A673 (cell line): Measurements from ENCODE around the gene SPON2. TPM values are rescaled to one million over a fixed set of nuclear protein-coding genes. Genes with fewer than 3 reads are reported as not detected.

Experiments
- BruUV-seq: library from RNA; stranded (reverse); fragments of 400-500 nt; replicated peaks from 2 replicates; lab custom pipeline; 2021; lab: Mats Ljungman, UMichigan
- CTCF ChIA-PET: fragments of 300-600 bp; sonication (Branson Sonifier 250); formaldehyde crosslinking; loops from one replicate; lab custom pipeline; 2022; ENCODE audit warnings: antibody characterized with exemption; lab: Charles Lee
- POLR2A ChIA-PET: fragments of 300-600 bp; sonication (Branson Sonifier 250); formaldehyde crosslinking; loops from one replicate; lab custom pipeline; 2022; ENCODE audit warnings: antibody characterized with exemption; ENCODE audit not compliant: low non-redundant PET; lab: Charles Lee
- DNase-seq: peaks from one replicate; pipeline ENCODE4 v3.0.0-alpha.2; 2015; ENCODE audit warnings: low spot score
- H3K27ac ChIP-seq: fragments of 200-600 bp; sonication (generic); 2 replicates; pipeline ENCODE4 v1.5.1; 2016; ENCODE audit warnings: mixed run types, low read depth, mild to moderate bottlenecking, mixed read lengths, antibody characterized with exemption, low read length; ENCODE audit not compliant: poor library complexity, severe bottlenecking
- H3K27me3 ChIP-seq: fragments of 200-600 bp; sonication (generic); replicated peaks from 2 replicates; pipeline ENCODE4 v1.6.1; 2017; ENCODE audit warnings: mixed run types, low read depth, mild to moderate bottlenecking, mixed read lengths, antibody characterized with exemption, low read length; ENCODE audit not compliant: insufficient read depth, poor library complexity
- H3K36me3 ChIP-seq: fragments of 200-600 bp; sonication (generic); 2 replicates; pipeline ENCODE4 v1.6.1; 2016; ENCODE audit warnings: mixed run types, mild to moderate bottlenecking, mixed read lengths, antibody characterized with exemption, low read length; ENCODE audit not compliant: insufficient read depth, poor library complexity, severe bottlenecking
- H3K4me1 ChIP-seq: fragments of 200-600 bp; sonication (generic); 2 replicates; pipeline ENCODE4 v1.6.1; 2017; ENCODE audit warnings: mixed run types, mild to moderate bottlenecking, mixed read lengths, antibody characterized with exemption, low read length; ENCODE audit not compliant: insufficient read depth, poor library complexity, severe bottlenecking
- H3K4me3 ChIP-seq: fragments of 200-600 bp; sonication (generic); 2 replicates; pipeline ENCODE4 v1.5.1; 2016; ENCODE audit warnings: low read depth, mixed run types, mild to moderate bottlenecking, mixed read lengths, low read length; ENCODE audit not compliant: poor library complexity, severe bottlenecking
- H3K9me3 ChIP-seq: fragments of 200-600 bp; sonication (generic); 2 replicates; pipeline ENCODE4 v1.6.1; 2016; ENCODE audit warnings: mixed run types, low read depth, mild to moderate bottlenecking, mixed read lengths, antibody characterized with exemption, low read length; ENCODE audit not compliant: poor library complexity, severe bottlenecking
- EZH2 ChIP-seq: fragments of 200-600 bp; sonication (generic); IDR thresholded peaks from 2 replicates; pipeline ENCODE4 v1.6.1; 2017; ENCODE audit warnings: borderline replicate concordance, low read depth, mild to moderate bottlenecking, mixed read lengths, antibody characterized with exemption, low read length; ENCODE audit not compliant: poor library complexity, severe bottlenecking
- intact Hi-C: fragments of 100-400 bp; cut with micrococcal nuclease; formaldehyde crosslinking; loops from one replicate; pipeline ENCODE4 v1.10.0; 2022; ENCODE audit not compliant: unreplicated experiment
- total RNA-seq: library from RNA; stranded (reverse); gene quantifications from 2 replicates; pipeline ENCODE4 v1.2.3, GENCODE V29; 2021
- TF ChIP-seq, protein P1 (sequence below): fragments of 300-800, 200-600 bp; sonication (generic); conservative IDR thresholded peaks from 2 replicates; pipeline ENCODE4 v1.5.1; 2017; ENCODE audit warnings: low read depth, mild to moderate bottlenecking, antibody characterized with exemption, low read length, moderate library complexity, mixed read lengths

Gene SPON2
- total RNA-seq, 1 experiment from 2014 or later: 2.3 TPM

DNA sequence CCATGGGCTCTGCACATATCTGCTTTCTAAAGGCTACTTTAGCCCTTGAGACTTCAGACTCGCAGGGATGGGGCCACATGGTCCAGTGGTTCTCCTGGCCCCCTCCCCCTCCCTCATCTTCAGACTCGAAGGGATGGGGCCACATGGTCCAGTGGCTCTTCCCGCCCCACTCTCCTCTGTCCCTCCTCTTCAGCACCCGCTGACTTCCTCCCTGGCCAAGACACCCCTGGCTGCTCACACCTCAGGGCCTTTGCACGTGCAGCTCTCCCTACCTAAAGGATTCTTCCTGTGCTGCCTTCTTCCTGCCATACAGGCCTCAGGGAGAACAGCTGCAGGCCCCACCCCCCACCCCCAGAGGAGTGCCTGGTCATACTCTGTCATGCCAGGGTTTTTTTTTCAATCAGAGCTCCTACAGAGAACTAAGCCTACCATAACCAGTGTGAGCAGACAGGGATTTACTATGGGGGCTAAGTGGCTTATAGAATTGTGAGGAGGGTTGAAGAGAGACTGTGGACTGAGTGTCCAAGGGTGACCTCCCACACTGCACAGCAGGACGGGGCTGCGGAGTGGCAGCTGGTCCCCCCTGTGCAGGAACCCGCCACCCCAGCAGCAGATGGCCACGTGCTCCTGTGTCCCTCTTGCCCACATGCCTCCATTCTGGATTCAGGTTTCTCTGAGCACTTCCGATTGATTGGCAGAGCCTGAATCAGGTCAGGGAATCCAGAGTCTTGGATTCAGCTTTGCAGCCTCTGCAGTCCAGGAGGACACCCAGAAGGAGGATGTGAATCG lies 6.1 kb upstream of the SPON2 start:
- no peak overlapping the region for H3K27ac ChIP-seq
- DNase-seq: no peak
- intact Hi-C loops: no loop called here
- no TSS peak for BruUV-seq
- no peaks in the 10 kb centered on the region for H3K4me1 ChIP-seq
- no peak for TF ChIP-seq EZH2
- TF ChIP-seq, protein P1, sequence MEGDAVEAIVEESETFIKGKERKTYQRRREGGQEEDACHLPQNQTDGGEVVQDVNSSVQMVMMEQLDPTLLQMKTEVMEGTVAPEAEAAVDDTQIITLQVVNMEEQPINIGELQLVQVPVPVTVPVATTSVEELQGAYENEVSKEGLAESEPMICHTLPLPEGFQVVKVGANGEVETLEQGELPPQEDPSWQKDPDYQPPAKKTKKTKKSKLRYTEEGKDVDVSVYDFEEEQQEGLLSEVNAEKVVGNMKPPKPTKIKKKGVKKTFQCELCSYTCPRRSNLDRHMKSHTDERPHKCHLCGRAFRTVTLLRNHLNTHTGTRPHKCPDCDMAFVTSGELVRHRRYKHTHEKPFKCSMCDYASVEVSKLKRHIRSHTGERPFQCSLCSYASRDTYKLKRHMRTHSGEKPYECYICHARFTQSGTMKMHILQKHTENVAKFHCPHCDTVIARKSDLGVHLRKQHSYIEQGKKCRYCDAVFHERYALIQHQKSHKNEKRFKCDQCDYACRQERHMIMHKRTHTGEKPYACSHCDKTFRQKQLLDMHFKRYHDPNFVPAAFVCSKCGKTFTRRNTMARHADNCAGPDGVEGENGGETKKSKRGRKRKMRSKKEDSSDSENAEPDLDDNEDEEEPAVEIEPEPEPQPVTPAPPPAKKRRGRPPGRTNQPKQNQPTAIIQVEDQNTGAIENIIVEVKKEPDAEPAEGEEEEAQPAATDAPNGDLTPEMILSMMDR: no peak
- H3K9me3 ChIP-seq: peaks cover 5% of the 10 kb centered on the region
- POLR2A ChIA-PET: no interaction called here
- no peak overlapping the region for H3K4me3 ChIP-seq
- CTCF ChIA-PET: no interaction called here
- H3K36me3 ChIP-seq: no peaks in the 10 kb centered on the region
- H3K27me3 ChIP-seq: peaks cover 14% of the 10 kb centered on the region

DNA sequence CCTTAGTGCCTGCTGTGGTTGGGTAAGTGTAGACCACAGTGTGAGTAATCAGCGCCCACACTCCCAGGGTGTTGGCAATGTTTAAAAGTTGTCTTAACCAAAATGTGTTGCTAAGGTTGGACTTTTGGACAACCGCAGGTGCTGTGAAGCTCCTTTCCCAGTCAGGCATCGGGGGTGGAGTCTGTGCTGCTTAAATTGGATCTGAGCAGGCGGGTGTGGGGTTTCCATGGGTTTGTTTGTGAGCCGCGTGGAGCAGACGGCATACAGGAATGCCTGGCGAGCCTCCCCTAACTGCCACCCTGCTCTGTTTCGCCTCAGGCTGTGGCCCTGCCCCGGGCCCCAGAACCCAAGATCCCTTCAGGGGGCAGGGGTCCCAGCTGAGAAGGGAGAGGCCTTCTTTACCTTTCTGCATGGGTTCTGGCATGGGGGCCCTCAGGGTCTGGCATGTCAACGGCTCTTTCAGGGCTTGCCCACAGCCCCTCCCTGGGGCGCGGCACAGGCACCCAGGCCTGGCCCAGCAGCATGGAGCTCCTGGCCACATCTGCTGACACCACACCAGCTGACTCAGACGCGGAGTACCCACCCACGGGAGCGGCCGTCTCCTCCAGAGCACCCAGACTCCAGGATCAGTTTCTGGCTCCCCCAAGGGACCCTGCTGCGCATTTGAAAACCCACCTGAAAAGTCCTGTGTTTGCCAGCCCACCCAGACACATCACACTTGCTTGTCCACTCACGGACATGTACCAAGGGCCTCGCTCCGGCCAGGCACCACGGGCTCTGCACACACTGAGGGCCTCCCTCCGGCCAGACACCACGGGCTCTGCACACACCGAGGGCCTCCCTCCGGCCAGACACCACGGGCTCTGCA lies 5.1 kb upstream of the SPON2 start:
- intact Hi-C loops: no loop called here
- CTCF ChIA-PET: no interaction called here
- no TSS peak for BruUV-seq

DNA sequence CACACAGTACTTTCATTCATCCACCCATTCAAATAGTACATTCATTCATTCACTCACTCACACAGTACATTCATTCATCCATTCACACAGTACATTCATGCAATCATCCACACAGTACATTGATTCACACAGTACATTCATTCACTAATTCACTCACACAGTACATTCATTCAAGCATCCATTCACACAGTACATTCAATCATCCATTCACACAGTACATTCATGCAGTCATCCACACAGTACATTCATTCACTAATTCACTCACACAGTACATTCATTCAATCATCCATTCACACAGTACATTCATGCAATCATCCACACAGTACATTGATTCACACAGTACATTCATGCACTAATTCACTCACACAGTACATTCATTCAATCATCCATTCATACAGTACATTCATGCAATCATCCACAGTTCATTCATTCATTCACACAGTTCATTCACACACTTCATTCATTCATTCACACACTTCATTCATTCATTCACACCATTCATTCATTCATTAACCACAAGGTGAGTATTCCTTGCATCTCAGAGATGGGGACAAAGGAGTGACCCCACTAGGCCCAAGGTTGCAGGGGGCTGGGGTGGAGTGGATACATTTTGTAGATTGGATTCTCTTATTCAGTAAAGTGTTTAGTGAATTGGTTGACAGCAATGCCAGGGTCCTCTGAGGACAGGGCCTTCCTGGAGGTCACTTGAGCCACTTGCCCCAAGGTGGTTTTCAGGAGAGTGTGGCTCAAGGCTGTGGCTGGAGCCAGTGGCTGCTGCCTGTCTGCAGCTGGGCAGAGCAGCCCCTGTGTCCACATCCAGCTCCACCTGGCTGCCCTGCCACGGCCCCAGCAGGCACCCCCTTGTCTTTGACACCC lies 4.3 kb upstream of the SPON2 start:
- TF ChIP-seq, protein P1: no peak
- TF ChIP-seq EZH2: no peak

More for the DNA sequence above, 5.1 kb upstream of the SPON2 start:
- Histone ChIP-seq H3K36me3 (no peaks in the 10 kb centered on the region), H3K9me3 (peaks cover 5% of the 10 kb centered on the region), H3K4me3 (no peak overlapping the region), H3K27ac (no peak overlapping the region), H3K4me1 (no peaks in the 10 kb centered on the region), H3K27me3 (peaks cover 21% of the 10 kb centered on the region)
- POLR2A ChIA-PET: no interaction called here
- no peak for DNase-seq
- no peak for TF ChIP-seq EZH2
- TF ChIP-seq, protein P1: no peak

More for the DNA sequence above, 4.3 kb upstream of the SPON2 start:
- DNase-seq: no peak
- H3K36me3 ChIP-seq: no peaks in the 10 kb centered on the region
- no peaks in the 10 kb centered on the region for H3K4me1 ChIP-seq
- POLR2A ChIA-PET: no interaction called here
- CTCF ChIA-PET: no interaction called here
- no peak overlapping the region for H3K4me3 ChIP-seq
- no TSS peak for BruUV-seq
- no peak overlapping the region for H3K27ac ChIP-seq
- intact Hi-C loops: no loop called here
- peaks cover 5% of the 10 kb centered on the region for H3K9me3 ChIP-seq
- H3K27me3 ChIP-seq: peaks cover 27% of the 10 kb centered on the region
